A549 treated with dexamethasone at 1 μM for 4 hours (cell line): ENCODE data around the gene ALG5. TPM values are rescaled to one million over a fixed set of nuclear protein-coding genes. Genes with fewer than 3 reads are reported as not detected.

Experiments used
- total RNA-seq: library from RNA; stranded (reverse); fragments of 200-300 nt; extraction: Qiagen RNA extraction; gene quantifications from 5 replicates; pipeline ENCODE4 v1.2.3, GENCODE V29; 2022

Gene ALG5
- total RNA-seq, result 33.8 to 40.1 TPM (median 35.9 TPM) in 5 replicates

GRCh38 chr13:36999054-36999714, at the start of gene ALG5:
TSS of gene ALG5 (minus strand) at chr13:36999340. CDS start at chr13:36999300, 40 bp downstream.

GRCh38 chr13:36919833-36920615, 79.1 kb downstream of the ALG5 start, which contains the start of gene SMAD9:
TSS of gene SMAD9 (minus strand) at chr13:36920238. CDS start at chr13:36879689, 40,549 bp downstream.

Other genes starting within 250 kb of the ALG5 start
- 0.58 to 1.0 TPM (median 0.77 TPM) in 5 replicates for gene RFXAP, start 180.1 kb downstream of the ALG5 start, total RNA-seq
- gene SMAD9, start 79.1 kb downstream of the ALG5 start, total RNA-seq, result 0.06 to 0.11 TPM (median 0.06 TPM) in 5 replicates
- 26.9 to 37.5 TPM (median 31.4 TPM) in 5 replicates for gene EXOSC8, start 1.4 kb upstream of the ALG5 start, total RNA-seq
- gene SUPT20H, start 60.3 kb upstream of the ALG5 start, total RNA-seq, result 18.1 to 27.8 TPM (median 24.3 TPM) in 5 replicates
- not detected in 5 replicates for gene CSNK1A1L, start 106.3 kb upstream of the ALG5 start, total RNA-seq